NB4 (cell line): ENCODE results near the gene YTHDC1.

Experiments used
- CTCF ChIP-seq: IDR thresholded peaks from one replicate; pipeline ENCODE4 v1.5.1; 2012; ENCODE audit warnings: low read depth, low read length
- MAX ChIP-seq: IDR thresholded peaks from 2 replicates; pipeline ENCODE4 v1.6.1; 2011; ENCODE audit warnings: low read depth, low read length
- POLR2A ChIP-seq: IDR thresholded peaks from 2 replicates; pipeline ENCODE4 v1.6.1; 2011; ENCODE audit warnings: mild to moderate bottlenecking; ENCODE audit not compliant: insufficient read length; ENCODE audit errors: extremely low read depth

GRCh38 chr4:68346461-68346860 lies 3.4 kb downstream of the YTHDC1 start:
- no peak for TF ChIP-seq CTCF
- TF ChIP-seq POLR2A, result no peak
- TF ChIP-seq MAX, result no peak
